ENCODE data around the gene PRKCA.

Gene PRKCA

GRCh38 chr17:66779237-66779606, 476.8 kb downstream of the PRKCA start:
- Histone ChIP-seq H3K4me3 (ENCODE audit: low read length, poor library complexity, severe bottlenecking) (no peak overlapping the region), H3K9me2 (replicated peaks; ENCODE audit: low read depth, low read length) (no peaks in the 10 kb centered on the region), H3F3A (ENCODE audit: low read depth) (no peaks in the 10 kb centered on the region), H2AFZ (ENCODE audit: low read length) (no peak overlapping the region), H3K4me2 (ENCODE audit: low read depth, low read length, poor library complexity, severe bottlenecking) (no peak overlapping the region), H3K9ac (ENCODE audit: low read depth, low read length, poor library complexity, severe bottlenecking) (no peak overlapping the region), H3K4me1 (ENCODE audit: insufficient read depth, low read length, poor library complexity, severe bottlenecking) (no peaks in the 10 kb centered on the region), H3K9me3 (ENCODE audit: insufficient read depth, low read depth, low read length) (no peaks in the 10 kb centered on the region), H4K20me1 (ENCODE audit: insufficient read depth, low read length, poor library complexity, severe bottlenecking) (no peaks in the 10 kb centered on the region), H3K79me2 (ENCODE audit: insufficient read depth, low read length) (no peaks in the 10 kb centered on the region), H3K27me3 (ENCODE audit: insufficient read depth, low read length, poor library complexity, severe bottlenecking) (no peaks in the 10 kb centered on the region), H3K36me3 (ENCODE audit: insufficient read depth, low read length) (no peaks in the 10 kb centered on the region)
- TF ChIP-seq EZH2phosphoT487 (IDR thresholded peaks at IDR 0.05; ENCODE audit: borderline replicate concordance), result no peak
- TF ChIP-seq, protein P1, sequence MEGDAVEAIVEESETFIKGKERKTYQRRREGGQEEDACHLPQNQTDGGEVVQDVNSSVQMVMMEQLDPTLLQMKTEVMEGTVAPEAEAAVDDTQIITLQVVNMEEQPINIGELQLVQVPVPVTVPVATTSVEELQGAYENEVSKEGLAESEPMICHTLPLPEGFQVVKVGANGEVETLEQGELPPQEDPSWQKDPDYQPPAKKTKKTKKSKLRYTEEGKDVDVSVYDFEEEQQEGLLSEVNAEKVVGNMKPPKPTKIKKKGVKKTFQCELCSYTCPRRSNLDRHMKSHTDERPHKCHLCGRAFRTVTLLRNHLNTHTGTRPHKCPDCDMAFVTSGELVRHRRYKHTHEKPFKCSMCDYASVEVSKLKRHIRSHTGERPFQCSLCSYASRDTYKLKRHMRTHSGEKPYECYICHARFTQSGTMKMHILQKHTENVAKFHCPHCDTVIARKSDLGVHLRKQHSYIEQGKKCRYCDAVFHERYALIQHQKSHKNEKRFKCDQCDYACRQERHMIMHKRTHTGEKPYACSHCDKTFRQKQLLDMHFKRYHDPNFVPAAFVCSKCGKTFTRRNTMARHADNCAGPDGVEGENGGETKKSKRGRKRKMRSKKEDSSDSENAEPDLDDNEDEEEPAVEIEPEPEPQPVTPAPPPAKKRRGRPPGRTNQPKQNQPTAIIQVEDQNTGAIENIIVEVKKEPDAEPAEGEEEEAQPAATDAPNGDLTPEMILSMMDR (conservative IDR thresholded peaks at IDR 0.05; ENCODE audit: low read length), result no peak

GRCh38 chr17:66781135-66781534, 478.7 kb downstream of the PRKCA start:
- Histone ChIP-seq H3K9ac (ENCODE audit: low read depth, low read length, poor library complexity, severe bottlenecking) (no peak overlapping the region), H3K27me3 (ENCODE audit: insufficient read depth, low read length, poor library complexity, severe bottlenecking) (no peaks in the 10 kb centered on the region), H4K20me1 (ENCODE audit: insufficient read depth, low read length, poor library complexity, severe bottlenecking) (no peaks in the 10 kb centered on the region), H3K79me2 (ENCODE audit: insufficient read depth, low read length) (no peaks in the 10 kb centered on the region), H3K9me3 (ENCODE audit: insufficient read depth, low read depth, low read length) (no peaks in the 10 kb centered on the region), H3K4me3 (ENCODE audit: low read length, poor library complexity, severe bottlenecking) (no peak overlapping the region), H3F3A (ENCODE audit: low read depth) (no peaks in the 10 kb centered on the region), H3K4me1 (ENCODE audit: insufficient read depth, low read length, poor library complexity, severe bottlenecking) (no peaks in the 10 kb centered on the region), H2AFZ (ENCODE audit: low read length) (no peak overlapping the region), H3K9me2 (replicated peaks; ENCODE audit: low read depth, low read length) (no peaks in the 10 kb centered on the region), H3K36me3 (ENCODE audit: insufficient read depth, low read length) (no peaks in the 10 kb centered on the region), H3K4me2 (ENCODE audit: low read depth, low read length, poor library complexity, severe bottlenecking) (no peak overlapping the region)
- TF ChIP-seq, protein P1 (conservative IDR thresholded peaks at IDR 0.05; ENCODE audit: low read length), result no peak
- no peak for TF ChIP-seq EZH2phosphoT487 (IDR thresholded peaks at IDR 0.05; ENCODE audit: borderline replicate concordance)

GRCh38 chr17:66782851-66783250, 480.4 kb downstream of the PRKCA start:
- Histone ChIP-seq H3K4me2 (ENCODE audit: low read depth, low read length, poor library complexity, severe bottlenecking) (no peak overlapping the region), H3K4me1 (ENCODE audit: insufficient read depth, low read length, poor library complexity, severe bottlenecking) (no peaks in the 10 kb centered on the region), H3F3A (ENCODE audit: low read depth) (no peaks in the 10 kb centered on the region), H3K9ac (ENCODE audit: low read depth, low read length, poor library complexity, severe bottlenecking) (no peak overlapping the region), H2AFZ (ENCODE audit: low read length) (no peak overlapping the region), H3K4me3 (ENCODE audit: low read length, poor library complexity, severe bottlenecking) (no peak overlapping the region), H3K36me3 (ENCODE audit: insufficient read depth, low read length) (no peaks in the 10 kb centered on the region), H3K9me3 (ENCODE audit: insufficient read depth, low read depth, low read length) (no peaks in the 10 kb centered on the region), H3K27me3 (ENCODE audit: insufficient read depth, low read length, poor library complexity, severe bottlenecking) (no peaks in the 10 kb centered on the region), H3K9me2 (replicated peaks; ENCODE audit: low read depth, low read length) (no peaks in the 10 kb centered on the region), H3K79me2 (ENCODE audit: insufficient read depth, low read length) (no peaks in the 10 kb centered on the region), H4K20me1 (ENCODE audit: insufficient read depth, low read length, poor library complexity, severe bottlenecking) (no peaks in the 10 kb centered on the region)
- TF ChIP-seq, protein P1 (conservative IDR thresholded peaks at IDR 0.05; ENCODE audit: low read length), result no peak
